ENCODE data around the gene ARPP21.

The ARPP21 gene

GRCh38 chr3:35677797-35678196 lies 38.5 kb downstream of the ARPP21 start:
- no peak overlapping the region for H3K4me3 ChIP-seq (ENCODE audit: low read depth in 1 of 2, low read length in 1 of 2)
- H3K9me3 ChIP-seq, result no peaks in the 10 kb centered on the region
- no peak overlapping the region for H3K27ac ChIP-seq

GRCh38 chr3:35678643-35679161 lies 39.4 kb downstream of the ARPP21 start:
- Histone ChIP-seq H3K9me3 (no peaks in the 10 kb centered on the region), H3K27ac (no peak overlapping the region), H3K36me3 (no peaks in the 10 kb centered on the region), H3K27me3 (no peaks in the 10 kb centered on the region), H3K4me3 (ENCODE audit: low read depth in 1 of 2, low read length in 1 of 2) (no peak overlapping the region), H3K4me1 (ENCODE audit: control insufficient read depth in 1 of 2, insufficient read depth in 1 of 2, low read depth in 1 of 2, low read length in 1 of 2) (peaks cover 0 to 5% of the 10 kb centered on the region in 2 experiments)
- no peak for TF ChIP-seq CTCF (IDR thresholded peaks at IDR 0.05)

More at GRCh38 chr3:35677797-35678196, 38.5 kb downstream of the ARPP21 start:
- Histone ChIP-seq H3K36me3 (no peaks in the 10 kb centered on the region), H3K4me1 (ENCODE audit: control insufficient read depth in 1 of 2, insufficient read depth in 1 of 2, low read depth in 1 of 2, low read length in 1 of 2) (no peaks in the 10 kb centered on the region), H3K27me3 (no peaks in the 10 kb centered on the region)
- no peak for TF ChIP-seq CTCF (IDR thresholded peaks at IDR 0.05)

DNA sequence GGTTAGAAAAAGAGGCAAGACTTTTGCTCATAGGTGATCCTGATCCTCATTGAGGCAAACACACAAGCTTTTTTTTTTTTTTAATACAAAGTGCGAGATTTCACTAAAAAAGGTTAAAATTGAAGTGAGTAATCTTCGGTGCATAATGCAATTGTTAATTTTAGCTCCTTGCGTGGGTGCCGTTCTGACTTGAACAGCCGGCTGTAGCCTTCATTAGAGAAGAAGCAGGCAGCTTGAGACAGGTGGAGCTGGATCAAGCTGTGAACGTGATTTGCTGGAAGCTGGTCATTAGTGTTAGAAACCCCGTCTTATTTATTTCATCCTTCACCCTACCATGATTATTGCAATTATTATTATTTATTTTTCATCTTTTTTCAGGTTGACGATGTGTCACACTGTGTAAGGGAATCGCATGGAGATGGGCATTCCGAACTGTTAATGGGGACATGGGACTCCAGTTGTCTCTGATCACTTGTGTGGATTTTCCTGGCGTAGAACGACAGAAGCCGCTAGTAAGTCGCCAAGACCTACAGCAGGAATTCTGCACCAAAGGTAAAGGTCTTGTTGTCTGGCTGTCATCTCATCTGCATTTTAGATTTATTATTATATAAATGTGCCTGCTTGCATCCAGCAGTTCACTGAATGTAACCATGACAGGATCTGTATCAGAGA lies 40.2 kb downstream of the ARPP21 start:
- Histone ChIP-seq H3K27ac (no peak overlapping the region), H3K9me3 (no peaks in the 10 kb centered on the region), H3K27me3 (no peaks in the 10 kb centered on the region), H3K36me3 (no peaks in the 10 kb centered on the region), H3K4me3 (ENCODE audit: low read depth in 1 of 2, low read length in 1 of 2) (no peak overlapping the region), H3K4me1 (ENCODE audit: control insufficient read depth in 1 of 2, insufficient read depth in 1 of 2, low read depth in 1 of 2, low read length in 1 of 2) (peaks cover 0 to 5% of the 10 kb centered on the region in 2 experiments)
- TF ChIP-seq CTCF (IDR thresholded peaks at IDR 0.05), result no peak

- Histone ChIP-seq H3K27ac (no peak overlapping the region), H3K9me3 (no peaks in the 10 kb centered on the region), H3K4me3 (ENCODE audit: low read depth in 1 of 2, low read length in 1 of 2) (no peak overlapping the region), H3K36me3 (no peaks in the 10 kb centered on the region), H3K4me1 (ENCODE audit: control insufficient read depth in 1 of 2, insufficient read depth in 1 of 2, low read depth in 1 of 2, low read length in 1 of 2) (peaks cover 0 to 5% of the 10 kb centered on the region in 2 experiments), H3K27me3 (no peaks in the 10 kb centered on the region)
- TF ChIP-seq CTCF (IDR thresholded peaks at IDR 0.05), result no peak
Observed at GRCh38 chr3:35680866-35681650, 41.7 kb downstream of the ARPP21 start.

DNA sequence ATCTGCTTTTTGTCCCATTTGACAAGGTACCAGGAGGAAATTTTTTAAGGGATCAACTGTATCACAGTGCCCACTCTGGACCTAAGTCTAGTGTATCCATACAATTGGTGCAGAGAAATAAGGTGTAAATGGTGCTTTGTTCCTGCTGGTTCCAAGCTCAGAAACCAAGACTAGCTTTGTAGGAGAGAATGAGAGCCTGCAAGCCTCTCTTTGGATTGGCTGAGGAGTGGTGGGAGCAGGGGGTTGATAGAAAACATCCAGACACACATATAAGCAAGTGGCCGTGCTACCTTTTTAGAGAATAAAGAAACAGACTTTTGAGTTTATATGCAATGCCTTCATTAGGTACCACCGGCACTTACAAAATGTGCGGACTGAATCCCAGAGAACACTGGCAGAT lies 45.8 kb downstream of the ARPP21 start:
- TF ChIP-seq CTCF (IDR thresholded peaks at IDR 0.05), result no peak
- H3K9me3 ChIP-seq, result no peaks in the 10 kb centered on the region
- H3K4me3 ChIP-seq (ENCODE audit: low read depth in 1 of 2, low read length in 1 of 2), result no peak overlapping the region
- H3K27me3 ChIP-seq, result no peaks in the 10 kb centered on the region
- H3K27ac ChIP-seq, result no peak overlapping the region
- no peaks in the 10 kb centered on the region for H3K36me3 ChIP-seq
- H3K4me1 ChIP-seq (ENCODE audit: control insufficient read depth in 1 of 2, insufficient read depth in 1 of 2, low read depth in 1 of 2, low read length in 1 of 2), result peaks cover 0 to 5% of the 10 kb centered on the region in 2 experiments

Data from neutrophil (primary cell).